ENCODE data around the gene SCYGR1.

The SCYGR1 gene

GRCh38 chr2:227411320-227411989 lies 23.7 kb upstream of the SCYGR1 start:
- no peak overlapping the region for H3K27ac ChIP-seq (ENCODE audit: low read depth, low read length)
- H4K20me1 ChIP-seq (ENCODE audit: control insufficient read depth, insufficient read depth, low read depth, low read length) = no peaks in the 10 kb centered on the region
- H3F3A ChIP-seq (ENCODE audit: control insufficient read depth, insufficient read depth) = no peaks in the 10 kb centered on the region
- H3K27me3 ChIP-seq (ENCODE audit: control insufficient read depth, low read length) = peaks cover 7% of the 10 kb centered on the region
- no peaks in the 10 kb centered on the region for H3K79me2 ChIP-seq (ENCODE audit: control insufficient read depth, low read length)
- no peak overlapping the region for H3K4me2 ChIP-seq (ENCODE audit: low read length)
- no peaks in the 10 kb centered on the region for H3K36me3 ChIP-seq (ENCODE audit: control insufficient read depth, low read length)
- no peaks in the 10 kb centered on the region for H3K9me2 ChIP-seq (replicated peaks; ENCODE audit: control insufficient read depth, low read length)
- no peak overlapping the region for H3K4me3 ChIP-seq (ENCODE audit: low read length)
- H3K9me3 ChIP-seq (ENCODE audit: control insufficient read depth, insufficient read depth, low read length) = no peaks in the 10 kb centered on the region
- TF ChIP-seq CTCF (IDR thresholded peaks at IDR 0.05; ENCODE audit: low read depth, low read length, poor library complexity, severe bottlenecking) = no peak
- no peaks in the 10 kb centered on the region for H3K4me1 ChIP-seq (ENCODE audit: control insufficient read depth, low read length)

GRCh38 chr2:227410191-227410590 lies 22.4 kb upstream of the SCYGR1 start:
- Histone ChIP-seq H4K20me1 (ENCODE audit: control insufficient read depth, insufficient read depth, low read depth, low read length) (no peaks in the 10 kb centered on the region), H3K36me3 (ENCODE audit: control insufficient read depth, low read length) (no peaks in the 10 kb centered on the region), H3K4me3 (ENCODE audit: low read length) (no peak overlapping the region), H3K4me1 (ENCODE audit: control insufficient read depth, low read length) (no peaks in the 10 kb centered on the region), H3K79me2 (ENCODE audit: control insufficient read depth, low read length) (no peaks in the 10 kb centered on the region), H3F3A (ENCODE audit: control insufficient read depth, insufficient read depth) (no peaks in the 10 kb centered on the region), H3K27me3 (ENCODE audit: control insufficient read depth, low read length) (peaks cover 9% of the 10 kb centered on the region), H3K9me2 (replicated peaks; ENCODE audit: control insufficient read depth, low read length) (no peaks in the 10 kb centered on the region), H3K9me3 (ENCODE audit: control insufficient read depth, insufficient read depth, low read length) (no peaks in the 10 kb centered on the region), H3K4me2 (ENCODE audit: low read length) (no peak overlapping the region), H3K27ac (ENCODE audit: low read depth, low read length) (no peak overlapping the region)
- TF ChIP-seq CTCF (IDR thresholded peaks at IDR 0.05; ENCODE audit: low read depth, low read length, poor library complexity, severe bottlenecking) (no peak), EZH2phosphoT487 (IDR thresholded peaks at IDR 0.05; ENCODE audit: borderline replicate concordance, low read length) (no peak)

GRCh38 chr2:227407591-227408151 lies 19.9 kb upstream of the SCYGR1 start:
- Histone ChIP-seq H3K27ac (ENCODE audit: low read depth, low read length) (no peak overlapping the region), H3K9me2 (replicated peaks; ENCODE audit: control insufficient read depth, low read length) (no peaks in the 10 kb centered on the region), H3K4me2 (ENCODE audit: low read length) (no peak overlapping the region), H3K4me1 (ENCODE audit: control insufficient read depth, low read length) (no peaks in the 10 kb centered on the region), H3K4me3 (ENCODE audit: low read length) (no peak overlapping the region), H4K20me1 (ENCODE audit: control insufficient read depth, insufficient read depth, low read depth, low read length) (no peaks in the 10 kb centered on the region), H3K27me3 (ENCODE audit: control insufficient read depth, low read length) (peaks cover 9% of the 10 kb centered on the region), H3K79me2 (ENCODE audit: control insufficient read depth, low read length) (no peaks in the 10 kb centered on the region), H3K36me3 (ENCODE audit: control insufficient read depth, low read length) (no peaks in the 10 kb centered on the region), H3F3A (ENCODE audit: control insufficient read depth, insufficient read depth) (no peaks in the 10 kb centered on the region), H3K9me3 (ENCODE audit: control insufficient read depth, insufficient read depth, low read length) (no peaks in the 10 kb centered on the region)
- TF ChIP-seq CTCF (IDR thresholded peaks at IDR 0.05; ENCODE audit: low read depth, low read length, poor library complexity, severe bottlenecking) (no peak), EZH2phosphoT487 (IDR thresholded peaks at IDR 0.05; ENCODE audit: borderline replicate concordance, low read length) (no peak)

All from DOHH2 (cell line).